ENCODE results near the gene FAAP20. TPM values are rescaled to one million over a fixed set of nuclear protein-coding genes. Genes with fewer than 3 reads are reported as not detected.

The FAAP20 gene
- total RNA-seq, 1 experiment from 2014 or later: 112 TPM

GRCh38 chr1:2230781-2231531, 36.4 kb upstream of the FAAP20 start:
- RAD21 ChIA-PET (ENCODE audit: low non-redundant PET in 1 of 2, low total read pairs in 2 of 2, uncharacterized antibody in 2 of 2, unreplicated experiment in 2 of 2): no interaction called here
- Histone ChIP-seq H3K4me1 (ENCODE audit: control insufficient read depth in 1 of 2, insufficient read depth in 2 of 2, low read length in 2 of 2) (peaks cover 23 to 37% of the 10 kb centered on the region in 2 experiments), H4K20me1 (ENCODE audit: insufficient read depth) (peaks cover 28% of the 10 kb centered on the region; the same call in 1 of the 2 replicates), H3K79me2 (ENCODE audit: insufficient read depth, low read length) (peaks cover 73% of the 10 kb centered on the region), H3K27ac (ENCODE audit: low read depth, low read length) (peak overlapping the region; percentile 63; the same call in 1 of the 2 replicates), H3K9ac (ENCODE audit: low read length) (no peak overlapping the region), H3K4me3 (replicated peaks in 1 of 2; ENCODE audit: low read depth in 1 of 2, low read length in 2 of 2) (peak overlapping the region in 1 of 2 experiments; percentile 67; a peak in 2 of 4 replicates), H3K4me2 (ENCODE audit: low read length) (peak overlapping the region; percentile 95), H2AFZ (ENCODE audit: low read depth, low read length, poor library complexity, severe bottlenecking) (no peak overlapping the region), H3K36me3 (ENCODE audit: control insufficient read depth in 1 of 2, insufficient read depth in 2 of 2, low read length in 2 of 2) (peaks cover 0 to 8% of the 10 kb centered on the region in 2 experiments; a peak in 1 of 4 replicates), H3K27me3 (ENCODE audit: insufficient read depth, low read length) (no peaks in the 10 kb centered on the region), H3K9me2 (ENCODE audit: insufficient read depth) (no peaks in the 10 kb centered on the region), H3K9me3 (ENCODE audit: control insufficient read depth in 1 of 2, insufficient read depth in 1 of 2, low read depth in 1 of 2, low read length in 2 of 2) (no peaks in the 10 kb centered on the region)
- POLR2A ChIA-PET: no interaction called here
- no peak for DNase-seq (ENCODE audit: low read depth, low spot score)
- TF ChIP-seq YY1 (IDR thresholded peaks at IDR 0.05; ENCODE audit: extremely low read depth, insufficient replicate concordance, low read depth, low read length): no peak
- no peak for TF ChIP-seq EGR1 (IDR thresholded peaks at IDR 0.05; ENCODE audit: low read depth)
- TF ChIP-seq CEBPB (IDR thresholded peaks at IDR 0.05; ENCODE audit: low read depth): no peak
- no peak for TF ChIP-seq MAX (IDR thresholded peaks at IDR 0.05)
- no peak for TF ChIP-seq EZH2phosphoT487 (IDR thresholded peaks at IDR 0.05; ENCODE audit: borderline replicate concordance)
- no peak for TF ChIP-seq JUND (IDR thresholded peaks at IDR 0.05)
- ATAC-seq: no peak
- intact Hi-C loops (cut with micrococcal nuclease): loop anchor here (5.0 kb wide), 1 partner anchor 34 kb away; no protein-coding TSS in a partner anchor
- no TSS peak for BruUV-seq (replicated peaks)
- CTCF ChIA-PET: no interaction called here

- peaks cover 65% of the 10 kb centered on the region for H3K79me2 ChIP-seq (ENCODE audit: insufficient read depth, low read length)
- RAD21 ChIA-PET (ENCODE audit: low non-redundant PET in 1 of 2, low total read pairs in 2 of 2, uncharacterized antibody in 2 of 2, unreplicated experiment in 2 of 2): no interaction called here
- H3K9me3 ChIP-seq (ENCODE audit: control insufficient read depth in 1 of 2, insufficient read depth in 1 of 2, low read depth in 1 of 2, low read length in 2 of 2): no peaks in the 10 kb centered on the region
- H4K20me1 ChIP-seq (ENCODE audit: insufficient read depth): peaks cover 28% of the 10 kb centered on the region; the same call in 1 of the 2 replicates
- no peaks in the 10 kb centered on the region for H3K27me3 ChIP-seq (ENCODE audit: insufficient read depth, low read length)
- peaks cover 23 to 37% of the 10 kb centered on the region in 2 experiments for H3K4me1 ChIP-seq (ENCODE audit: control insufficient read depth in 1 of 2, insufficient read depth in 2 of 2, low read length in 2 of 2)
- peaks cover 0 to 3% of the 10 kb centered on the region in 2 experiments; a peak in 1 of 4 replicates for H3K36me3 ChIP-seq (ENCODE audit: control insufficient read depth in 1 of 2, insufficient read depth in 2 of 2, low read length in 2 of 2)
- peak overlapping the region; percentile 54 to 67 for H3K4me3 ChIP-seq (replicated peaks in 1 of 2; ENCODE audit: low read depth in 1 of 2, low read length in 2 of 2)
- POLR2A ChIA-PET: interaction anchor here (1.3 kb wide), 1 partner anchor 9 kb away, joined by 3 read pairs; no protein-coding TSS in a partner anchor
- intact Hi-C loops (cut with micrococcal nuclease): loop anchor here (5.0 kb wide), 1 partner anchor 33 kb away; no protein-coding TSS in a partner anchor
- H3K4me2 ChIP-seq (ENCODE audit: low read length): peak overlapping the region; percentile 95
- DNase-seq (ENCODE audit: low read depth, low spot score) (no peak), ATAC-seq (no peak)
- CTCF ChIA-PET: no interaction called here
- peak overlapping the region; percentile 63 for H3K27ac ChIP-seq (ENCODE audit: low read depth, low read length)
- H3K9ac ChIP-seq (ENCODE audit: low read length): peak overlapping the region; percentile 65
- no peak for TF ChIP-seq POLR2AphosphoS5 (IDR thresholded peaks at IDR 0.05; ENCODE audit: low read depth, low read length)
- no peaks in the 10 kb centered on the region for H3K9me2 ChIP-seq (ENCODE audit: insufficient read depth)
- TSS peak; percentile 41 for BruUV-seq (replicated peaks)
- no peak overlapping the region for H2AFZ ChIP-seq (ENCODE audit: low read depth, low read length, poor library complexity, severe bottlenecking)
Observed at GRCh38 chr1:2229911-2230731, 35.5 kb upstream of the FAAP20 start.
